Mesendoderm (in vitro differentiated cells): ENCODE results near the gene SMCO4.

Experiments used
- DNase-seq: peaks from one replicate; pipeline ENCODE4 v3.0.0; 2013
- H2AK5ac ChIP-seq: 2 replicates; pipeline ENCODE4 v1.6.1; 2013; ENCODE audit warnings: low read length, inconsistent platforms
- H2BK120ac ChIP-seq: 2 replicates; pipeline ENCODE4 v1.6.1; 2013; ENCODE audit warnings: low read depth, mild to moderate bottlenecking, low read length, moderate library complexity, mixed read lengths
- H2BK15ac ChIP-seq: replicated peaks from 2 replicates; pipeline ENCODE4 v1.6.1; 2013; ENCODE audit warnings: low read depth, mild to moderate bottlenecking, moderate library complexity
- H2BK5ac ChIP-seq: 2 replicates; pipeline ENCODE4 v1.6.1; 2013; ENCODE audit warnings: low read length, inconsistent platforms
- H3K18ac ChIP-seq: 2 replicates; pipeline ENCODE4 v1.6.1; 2013; ENCODE audit warnings: mild to moderate bottlenecking, low read length, mixed read lengths
- H3K23ac ChIP-seq: one replicate; pipeline ENCODE4 v1.6.1; 2013; ENCODE audit warnings: low read length
- H3K27ac ChIP-seq: 2 replicates; pipeline ENCODE4 v1.5.1; 2013; ENCODE audit warnings: low read depth, mild to moderate bottlenecking, inconsistent platforms, low read length, moderate library complexity
- H3K27me3 ChIP-seq: 2 replicates; pipeline ENCODE4 v1.6.1; 2013; ENCODE audit warnings: low read length, control low read depth, mild to moderate bottlenecking, inconsistent platforms; ENCODE audit not compliant: insufficient read depth, poor library complexity
- H3K36me3 ChIP-seq: 2 replicates; pipeline ENCODE4 v1.6.1; 2013; ENCODE audit warnings: low read length, inconsistent platforms; ENCODE audit not compliant: control insufficient read depth, insufficient read depth
- H3K4ac ChIP-seq: one replicate; pipeline ENCODE4 v1.6.1; 2013; ENCODE audit warnings: low read depth, mild to moderate bottlenecking, low read length, moderate library complexity
- H3K4me1 ChIP-seq: 2 replicates; pipeline ENCODE4 v1.6.1; 2013; ENCODE audit warnings: low read depth, low read length, inconsistent platforms; ENCODE audit not compliant: control insufficient read depth
- H3K4me2 ChIP-seq: 2 replicates; pipeline ENCODE4 v1.6.1; 2013; ENCODE audit warnings: low read length
- H3K4me3 ChIP-seq: 2 replicates; pipeline ENCODE4 v1.5.1; 2013; ENCODE audit warnings: mild to moderate bottlenecking, low read length
- H3K56ac ChIP-seq: one replicate; pipeline ENCODE4 v1.6.1; 2013; ENCODE audit warnings: low read length
- H3K79me1 ChIP-seq: 2 replicates; pipeline ENCODE4 v1.6.1; 2013; ENCODE audit warnings: low read length, inconsistent platforms
- H3K79me2 ChIP-seq: 2 replicates; pipeline ENCODE4 v1.6.1; 2013; ENCODE audit warnings: mild to moderate bottlenecking, low read length; ENCODE audit not compliant: control insufficient read depth, insufficient read depth
- H3K9ac ChIP-seq: 2 replicates; pipeline ENCODE4 v1.6.1; 2013; ENCODE audit warnings: low read length, inconsistent platforms
- H4K5ac ChIP-seq: one replicate; pipeline ENCODE4 v1.6.1; 2013; ENCODE audit warnings: low read length
- H4K8ac ChIP-seq: one replicate; pipeline ENCODE4 v1.6.1; 2013; ENCODE audit warnings: low read depth, mild to moderate bottlenecking, control low read depth, low read length, moderate library complexity
- WGBS: extraction: QIAGEN DNeasy Blood & Tissue Kit; methylation state at CpG from one replicate; pipeline ENCODE4 v1.1.7; 2013; ENCODE audit warnings: low lambda C conversion rate, missing lambda C conversion rate; ENCODE audit not compliant: insufficient coverage; ENCODE audit errors: extremely low coverage; 5-methylcytosine and 5-hydroxymethylcytosine counted together

The SMCO4 gene

GRCh38 chr11:93573184-93573583, 30.0 kb upstream of the SMCO4 start:
- H2BK120ac ChIP-seq = no peak overlapping the region
- no peak overlapping the region for H3K4me2 ChIP-seq
- H3K79me2 ChIP-seq = no peaks in the 10 kb centered on the region
- H3K56ac ChIP-seq = no peak overlapping the region
- H3K23ac ChIP-seq = no peak overlapping the region
- no peaks in the 10 kb centered on the region for H3K36me3 ChIP-seq
- no peaks in the 10 kb centered on the region for H3K4me1 ChIP-seq
- H3K18ac ChIP-seq = no peak overlapping the region
- no peak overlapping the region for H4K5ac ChIP-seq
- no peak overlapping the region for H3K27ac ChIP-seq
- H3K9ac ChIP-seq = no peak overlapping the region
- no CpG with 5 or more reads among the region's 1 CpG for WGBS
- no peak overlapping the region for H2BK15ac ChIP-seq
- no peak overlapping the region for H2BK5ac ChIP-seq
- H4K8ac ChIP-seq = no peak overlapping the region
- H2AK5ac ChIP-seq = no peak overlapping the region
- H3K27me3 ChIP-seq = no peaks in the 10 kb centered on the region
- DNase-seq = no peak
- no peak overlapping the region for H3K4ac ChIP-seq
- H3K79me1 ChIP-seq = no peaks in the 10 kb centered on the region
- H3K4me3 ChIP-seq = no peak overlapping the region

- no peak overlapping the region for H2AK5ac ChIP-seq
- H3K23ac ChIP-seq = no peak overlapping the region
- WGBS = no CpG with 5 or more reads among the region's 3 CpGs
- no peaks in the 10 kb centered on the region for H3K27me3 ChIP-seq
- H3K79me2 ChIP-seq = no peaks in the 10 kb centered on the region
- no peak for DNase-seq
- H3K4ac ChIP-seq = no peak overlapping the region
- no peak overlapping the region for H3K27ac ChIP-seq
- H3K79me1 ChIP-seq = no peaks in the 10 kb centered on the region
- no peak overlapping the region for H3K4me2 ChIP-seq
- H2BK15ac ChIP-seq = no peak overlapping the region
- H4K5ac ChIP-seq = no peak overlapping the region
- no peaks in the 10 kb centered on the region for H3K36me3 ChIP-seq
- H3K4me3 ChIP-seq = no peak overlapping the region
- H2BK5ac ChIP-seq = no peak overlapping the region
- no peak overlapping the region for H3K56ac ChIP-seq
- H4K8ac ChIP-seq = no peak overlapping the region
- no peak overlapping the region for H3K9ac ChIP-seq
- no peak overlapping the region for H3K18ac ChIP-seq
- H3K4me1 ChIP-seq = no peaks in the 10 kb centered on the region
- H2BK120ac ChIP-seq = no peak overlapping the region
Measured at GRCh38 chr11:93572621-93573020, 29.4 kb upstream of the SMCO4 start.

- Histone ChIP-seq H4K5ac (no peak overlapping the region), H2BK120ac (no peak overlapping the region), H3K18ac (no peak overlapping the region), H3K4me2 (no peak overlapping the region), H2BK15ac (no peak overlapping the region), H3K79me2 (no peaks in the 10 kb centered on the region), H2AK5ac (no peak overlapping the region), H3K9ac (no peak overlapping the region), H3K4ac (no peak overlapping the region), H3K27ac (no peak overlapping the region), H3K56ac (no peak overlapping the region), H4K8ac (no peak overlapping the region), H2BK5ac (no peak overlapping the region), H3K27me3 (no peaks in the 10 kb centered on the region), H3K36me3 (no peaks in the 10 kb centered on the region), H3K4me3 (no peak overlapping the region), H3K79me1 (no peaks in the 10 kb centered on the region), H3K23ac (no peak overlapping the region), H3K4me1 (no peaks in the 10 kb centered on the region)
- DNase-seq = peak; percentile 2
- no CpG with 5 or more reads among the region's 1 CpG for WGBS
Measured at GRCh38 chr11:93572171-93572570, 29.0 kb upstream of the SMCO4 start.

GRCh38 chr11:93571612-93572011, 28.4 kb upstream of the SMCO4 start:
- H3K4ac ChIP-seq = no peak overlapping the region
- DNase-seq = no peak
- H3K27me3 ChIP-seq = no peaks in the 10 kb centered on the region
- H3K4me1 ChIP-seq = no peaks in the 10 kb centered on the region
- H3K4me3 ChIP-seq = no peak overlapping the region
- no peaks in the 10 kb centered on the region for H3K79me1 ChIP-seq
- no peak overlapping the region for H3K4me2 ChIP-seq
- H3K79me2 ChIP-seq = no peaks in the 10 kb centered on the region
- H3K9ac ChIP-seq = no peak overlapping the region
- H3K23ac ChIP-seq = no peak overlapping the region
- H4K8ac ChIP-seq = no peak overlapping the region
- H4K5ac ChIP-seq = no peak overlapping the region
- no peak overlapping the region for H3K18ac ChIP-seq
- H2AK5ac ChIP-seq = no peak overlapping the region
- WGBS = no CpG with 5 or more reads among the region's 7 CpGs
- no peak overlapping the region for H2BK15ac ChIP-seq
- no peak overlapping the region for H2BK5ac ChIP-seq
- H3K56ac ChIP-seq = no peak overlapping the region
- H3K36me3 ChIP-seq = no peaks in the 10 kb centered on the region
- no peak overlapping the region for H2BK120ac ChIP-seq
- no peak overlapping the region for H3K27ac ChIP-seq

GRCh38 chr11:93570759-93571413, 27.7 kb upstream of the SMCO4 start:
- H2BK120ac ChIP-seq = no peak overlapping the region
- H3K23ac ChIP-seq = no peak overlapping the region
- H3K4ac ChIP-seq = no peak overlapping the region
- H3K79me1 ChIP-seq = no peaks in the 10 kb centered on the region
- no peak overlapping the region for H2AK5ac ChIP-seq
- H3K4me2 ChIP-seq = no peak overlapping the region
- H3K9ac ChIP-seq = no peak overlapping the region
- no peak overlapping the region for H3K4me3 ChIP-seq
- H3K27me3 ChIP-seq = no peaks in the 10 kb centered on the region
- H3K56ac ChIP-seq = no peak overlapping the region
- WGBS = no CpG with 5 or more reads among the region's 5 CpGs
- no peak overlapping the region for H4K5ac ChIP-seq
- peak; percentile 16 for DNase-seq
- no peak overlapping the region for H3K27ac ChIP-seq
- H2BK5ac ChIP-seq = no peak overlapping the region
- no peaks in the 10 kb centered on the region for H3K4me1 ChIP-seq
- H4K8ac ChIP-seq = no peak overlapping the region
- H3K18ac ChIP-seq = no peak overlapping the region
- H3K79me2 ChIP-seq = no peaks in the 10 kb centered on the region
- H2BK15ac ChIP-seq = no peak overlapping the region
- no peaks in the 10 kb centered on the region for H3K36me3 ChIP-seq

GRCh38 chr11:93569496-93569895, 26.3 kb upstream of the SMCO4 start:
- no peak overlapping the region for H3K9ac ChIP-seq
- H3K79me1 ChIP-seq = no peaks in the 10 kb centered on the region
- no peak overlapping the region for H2BK120ac ChIP-seq
- H3K79me2 ChIP-seq = no peaks in the 10 kb centered on the region
- no peak overlapping the region for H2AK5ac ChIP-seq
- no peak overlapping the region for H4K8ac ChIP-seq
- H3K27ac ChIP-seq = no peak overlapping the region
- no peaks in the 10 kb centered on the region for H3K36me3 ChIP-seq
- no peak overlapping the region for H4K5ac ChIP-seq
- no peak overlapping the region for H2BK5ac ChIP-seq
- no peaks in the 10 kb centered on the region for H3K27me3 ChIP-seq
- H3K56ac ChIP-seq = no peak overlapping the region
- no peak overlapping the region for H3K23ac ChIP-seq
- H3K4me1 ChIP-seq = no peaks in the 10 kb centered on the region
- H3K18ac ChIP-seq = no peak overlapping the region
- no peak for DNase-seq
- H2BK15ac ChIP-seq = no peak overlapping the region
- H3K4me2 ChIP-seq = no peak overlapping the region
- H3K4ac ChIP-seq = no peak overlapping the region
- no peak overlapping the region for H3K4me3 ChIP-seq
